ENCODE measurements around the gene CEACAM16. TPM values are rescaled to one million over a fixed set of nuclear protein-coding genes. Genes with fewer than 3 reads are reported as not detected.
"Not testable (repeated sequence)": the region's sequence is repeated elsewhere in the genome, so short reads cannot be mapped to it uniquely, and the experiment has no call there.

CEACAM16 gene
- total RNA-seq, 1 donor from 2014 or later = not detected

DNA sequence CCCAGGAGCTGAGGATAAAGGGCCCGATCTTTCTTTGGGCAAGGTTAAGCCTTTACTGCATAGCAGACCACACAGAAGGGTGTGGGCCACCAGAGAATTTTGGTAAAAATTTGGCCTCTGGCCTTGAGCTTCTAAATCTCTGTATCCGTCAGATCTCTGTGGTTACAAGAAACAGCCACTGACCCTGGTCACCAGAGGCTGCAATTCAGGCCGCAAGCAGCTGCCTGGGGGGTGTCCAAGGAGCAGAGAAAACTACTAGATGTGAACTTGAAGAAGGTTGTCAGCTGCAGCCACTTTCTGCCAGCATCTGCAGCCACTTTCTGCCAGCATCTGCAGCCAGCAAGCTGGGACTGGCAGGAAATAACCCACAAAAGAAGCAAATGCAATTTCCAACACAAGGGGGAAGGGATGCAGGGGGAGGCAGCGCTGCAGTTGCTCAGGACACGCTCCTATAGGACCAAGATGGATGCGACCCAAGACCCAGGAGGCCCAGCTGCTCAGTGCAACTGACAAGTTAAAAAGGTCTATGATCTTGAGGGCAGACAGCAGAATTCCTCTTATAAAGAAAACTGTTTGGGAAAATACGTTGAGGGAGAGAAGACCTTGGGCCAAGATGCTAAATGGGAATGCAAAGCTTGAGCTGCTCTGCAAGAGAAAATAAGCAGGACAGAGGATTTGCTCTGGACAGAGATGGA lies 36.1 kb upstream of the CEACAM16 start:
- Mint-ChIP-seq H3K4me1 (ENCODE audit: low read depth) (no peaks in the 10 kb centered on the region), H3K27ac (peak overlapping the region; percentile 4), H3K4me3 (ENCODE audit: low read depth) (no peak overlapping the region), H3K27me3 (no peaks in the 10 kb centered on the region), H3K36me3 (ENCODE audit: insufficient read depth) (peaks cover 22% of the 10 kb centered on the region), H3K9me3 (ENCODE audit: low read depth) (no peaks in the 10 kb centered on the region)
- TF ChIP-seq, protein P1, sequence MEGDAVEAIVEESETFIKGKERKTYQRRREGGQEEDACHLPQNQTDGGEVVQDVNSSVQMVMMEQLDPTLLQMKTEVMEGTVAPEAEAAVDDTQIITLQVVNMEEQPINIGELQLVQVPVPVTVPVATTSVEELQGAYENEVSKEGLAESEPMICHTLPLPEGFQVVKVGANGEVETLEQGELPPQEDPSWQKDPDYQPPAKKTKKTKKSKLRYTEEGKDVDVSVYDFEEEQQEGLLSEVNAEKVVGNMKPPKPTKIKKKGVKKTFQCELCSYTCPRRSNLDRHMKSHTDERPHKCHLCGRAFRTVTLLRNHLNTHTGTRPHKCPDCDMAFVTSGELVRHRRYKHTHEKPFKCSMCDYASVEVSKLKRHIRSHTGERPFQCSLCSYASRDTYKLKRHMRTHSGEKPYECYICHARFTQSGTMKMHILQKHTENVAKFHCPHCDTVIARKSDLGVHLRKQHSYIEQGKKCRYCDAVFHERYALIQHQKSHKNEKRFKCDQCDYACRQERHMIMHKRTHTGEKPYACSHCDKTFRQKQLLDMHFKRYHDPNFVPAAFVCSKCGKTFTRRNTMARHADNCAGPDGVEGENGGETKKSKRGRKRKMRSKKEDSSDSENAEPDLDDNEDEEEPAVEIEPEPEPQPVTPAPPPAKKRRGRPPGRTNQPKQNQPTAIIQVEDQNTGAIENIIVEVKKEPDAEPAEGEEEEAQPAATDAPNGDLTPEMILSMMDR (IDR thresholded peaks at IDR 0.05; ENCODE audit: unreplicated experiment) = no peak
- DNase-seq (ENCODE audit: low spot score, unreplicated experiment) = no peak

DNA sequence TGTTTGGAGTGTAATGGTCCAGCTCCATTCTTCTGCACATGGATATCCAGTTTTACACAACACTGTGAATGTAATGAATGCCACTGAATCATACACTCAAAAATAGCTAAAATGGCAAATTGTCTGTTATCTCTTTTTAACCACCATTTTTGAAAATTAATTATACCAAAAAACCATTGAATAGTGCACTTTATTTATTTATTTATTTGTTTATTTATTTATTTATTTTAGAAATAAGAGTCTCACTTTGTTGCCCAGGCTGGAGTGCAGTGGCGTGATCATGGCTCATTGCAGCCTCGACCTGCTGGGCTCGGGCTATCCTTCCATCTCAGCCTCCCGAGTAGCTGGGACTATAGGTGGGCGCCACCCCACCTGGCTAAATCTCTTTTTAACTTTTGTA lies 35.0 kb upstream of the CEACAM16 start:
- H3K4me3 Mint-ChIP-seq (ENCODE audit: low read depth) = no peak overlapping the region

GRCh38 chr19:44664976-44665375 lies 34.0 kb upstream of the CEACAM16 start:
- H3K27me3 Mint-ChIP-seq = no peaks in the 10 kb centered on the region
- H3K27ac Mint-ChIP-seq = peak overlapping the region; percentile 33
- no peaks in the 10 kb centered on the region for H3K4me1 Mint-ChIP-seq (ENCODE audit: low read depth)
- TF ChIP-seq, protein P1 (IDR thresholded peaks at IDR 0.05; ENCODE audit: unreplicated experiment) = no peak
- H3K4me3 Mint-ChIP-seq (ENCODE audit: low read depth) = no peak overlapping the region
- no peak for DNase-seq (ENCODE audit: low spot score, unreplicated experiment)
- H3K36me3 Mint-ChIP-seq (ENCODE audit: insufficient read depth) = peaks cover 16% of the 10 kb centered on the region
- H3K9me3 Mint-ChIP-seq (ENCODE audit: low read depth) = no peaks in the 10 kb centered on the region

More for the DNA sequence above, 35.0 kb upstream of the CEACAM16 start:
- H3K36me3 Mint-ChIP-seq (ENCODE audit: insufficient read depth) = peaks cover 15% of the 10 kb centered on the region
- no peaks in the 10 kb centered on the region for H3K27me3 Mint-ChIP-seq
- TF ChIP-seq, protein P1 (IDR thresholded peaks at IDR 0.05; ENCODE audit: unreplicated experiment) = no peak
- no peaks in the 10 kb centered on the region for H3K4me1 Mint-ChIP-seq (ENCODE audit: low read depth)
- no peak for DNase-seq (ENCODE audit: low spot score, unreplicated experiment)
- no peak overlapping the region for H3K27ac Mint-ChIP-seq
- H3K9me3 Mint-ChIP-seq (ENCODE audit: low read depth) = no peaks in the 10 kb centered on the region

- DNase-seq (ENCODE audit: low spot score, unreplicated experiment) = no peak
- Mint-ChIP-seq H3K4me1 (ENCODE audit: low read depth) (no peaks in the 10 kb centered on the region), H3K27ac (no peak overlapping the region), H3K4me3 (ENCODE audit: low read depth) (no peak overlapping the region), H3K9me3 (ENCODE audit: low read depth) (no peaks in the 10 kb centered on the region), H3K27me3 (no peaks in the 10 kb centered on the region), H3K36me3 (ENCODE audit: insufficient read depth) (peaks cover 10% of the 10 kb centered on the region)
- TF ChIP-seq, protein P1 (IDR thresholded peaks at IDR 0.05; ENCODE audit: unreplicated experiment) = no peak
These were observed 31.9 kb upstream of the CEACAM16 start for GRCh38 chr19:44666852-44667556.

GRCh38 chr19:44668985-44669764 lies 29.8 kb upstream of the CEACAM16 start:
- no peak overlapping the region for H3K4me3 Mint-ChIP-seq (ENCODE audit: low read depth)

GRCh38 chr19:44670027-44670426 lies 28.9 kb upstream of the CEACAM16 start:
- not testable (repeated sequence) for H3K27me3 Mint-ChIP-seq; H3K4me3 Mint-ChIP-seq (ENCODE audit: low read depth); H3K4me1 Mint-ChIP-seq (ENCODE audit: low read depth); H3K27ac Mint-ChIP-seq; H3K36me3 Mint-ChIP-seq (ENCODE audit: insufficient read depth); H3K9me3 Mint-ChIP-seq (ENCODE audit: low read depth); DNase-seq (ENCODE audit: low spot score, unreplicated experiment)

More at GRCh38 chr19:44668985-44669764, 29.8 kb upstream of the CEACAM16 start:
- no peaks in the 10 kb centered on the region for H3K4me1 Mint-ChIP-seq (ENCODE audit: low read depth)
- H3K9me3 Mint-ChIP-seq (ENCODE audit: low read depth) = no peaks in the 10 kb centered on the region
- TF ChIP-seq, protein P1 (IDR thresholded peaks at IDR 0.05; ENCODE audit: unreplicated experiment) = no peak
- peak overlapping the region; percentile 14 for H3K27ac Mint-ChIP-seq
- peaks cover 4% of the 10 kb centered on the region for H3K36me3 Mint-ChIP-seq (ENCODE audit: insufficient read depth)
- no peaks in the 10 kb centered on the region for H3K27me3 Mint-ChIP-seq
- DNase-seq (ENCODE audit: low spot score, unreplicated experiment) = no peak
